Epithelial cell of esophagus (primary cell): ENCODE data around the gene AAMP.
A peak's percentile ranks its signal among the peaks of the same experiment; 100 is the strongest.

ENCODE experiments used
- DNase-seq: peaks from one replicate; pipeline ENCODE4 v3.0.0; 2010; ENCODE audit warnings: low read depth
- H3K4me3 ChIP-seq: 2 replicates; pipeline ENCODE4 v1.5.1; 2011; ENCODE audit warnings: mild to moderate bottlenecking, low read length, control low read depth
- CTCF ChIP-seq: IDR thresholded peaks from 2 replicates; pipeline ENCODE4 v1.5.1; 2011; ENCODE audit warnings: low read depth, mild to moderate bottlenecking, low read length, control low read depth, inconsistent platforms; ENCODE audit not compliant: insufficient read depth; ENCODE audit errors: missing control alignments

Gene AAMP

GRCh38 chr2:218294430-218295022, 24.6 kb upstream of the AAMP start:
- peak; percentile 70 for DNase-seq
- TF ChIP-seq CTCF, result no peak
- no peak overlapping the region for H3K4me3 ChIP-seq

- TF ChIP-seq CTCF, result no peak
- DNase-seq, result peak; percentile 55
- H3K4me3 ChIP-seq, result no peak overlapping the region
Measured at GRCh38 chr2:218293715-218294429, 23.9 kb upstream of the AAMP start.

- peak; percentile 81 for DNase-seq
- peak; percentile 44 for TF ChIP-seq CTCF
- peak within 1 kb of the TSS; percentile 95 for H3K4me3 ChIP-seq
Measured at GRCh38 chr2:218292048-218293014, 22.4 kb upstream of the AAMP start, which contains the start of gene TMBIM1. Gene TMBIM1 (minus strand): TSS chr2:218292503. CDS start chr2:218282141, 10,362 bp downstream.

GRCh38 chr2:218291318-218292047, 21.5 kb upstream of the AAMP start:
- peak overlapping the region; percentile 95 for H3K4me3 ChIP-seq
- DNase-seq, result no peak
- no peak for TF ChIP-seq CTCF

GRCh38 chr2:218290316-218291261, 20.7 kb upstream of the AAMP start:
- no peak for TF ChIP-seq CTCF
- peak overlapping the region; percentile 95 for H3K4me3 ChIP-seq

More at GRCh38 chr2:218290316-218291261, 20.7 kb upstream of the AAMP start:
- DNase-seq, result peak; percentile 39
